Measurements from ENCODE around the gene P3H2. TPM values are rescaled to one million over a fixed set of nuclear protein-coding genes. Genes with fewer than 3 reads are reported as not detected.

Gene P3H2
- total RNA-seq, 1 experiment from 2014 or later: 19.6 TPM

DNA sequence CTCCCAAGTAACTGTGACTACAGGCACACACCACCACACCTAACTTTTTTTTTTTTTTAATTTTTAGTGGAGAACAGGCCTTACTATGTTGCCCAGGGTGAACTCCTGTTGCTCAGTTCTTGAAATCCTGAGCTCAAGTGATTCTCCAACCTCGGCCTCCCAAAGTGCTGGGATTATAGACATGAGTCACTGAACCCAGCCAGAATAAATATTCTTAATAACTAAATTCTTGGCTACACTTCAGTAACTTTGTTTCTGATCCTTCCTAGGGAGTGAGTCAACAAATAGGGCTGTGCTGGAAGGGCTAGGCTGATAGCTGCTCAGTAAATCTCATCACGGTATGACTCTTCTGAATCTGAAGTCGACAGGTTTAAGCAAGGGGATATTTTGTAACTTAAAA lies 56.6 kb downstream of the P3H2 start:
- no peaks in the 10 kb centered on the region for H3K27me3 ChIP-seq (replicated peaks; ENCODE audit: insufficient read depth, low read depth, low read length, poor library complexity)
- no peak overlapping the region for H3K4me3 ChIP-seq (ENCODE audit: low read depth, low read length, poor library complexity, severe bottlenecking)
- TF ChIP-seq, protein P1, sequence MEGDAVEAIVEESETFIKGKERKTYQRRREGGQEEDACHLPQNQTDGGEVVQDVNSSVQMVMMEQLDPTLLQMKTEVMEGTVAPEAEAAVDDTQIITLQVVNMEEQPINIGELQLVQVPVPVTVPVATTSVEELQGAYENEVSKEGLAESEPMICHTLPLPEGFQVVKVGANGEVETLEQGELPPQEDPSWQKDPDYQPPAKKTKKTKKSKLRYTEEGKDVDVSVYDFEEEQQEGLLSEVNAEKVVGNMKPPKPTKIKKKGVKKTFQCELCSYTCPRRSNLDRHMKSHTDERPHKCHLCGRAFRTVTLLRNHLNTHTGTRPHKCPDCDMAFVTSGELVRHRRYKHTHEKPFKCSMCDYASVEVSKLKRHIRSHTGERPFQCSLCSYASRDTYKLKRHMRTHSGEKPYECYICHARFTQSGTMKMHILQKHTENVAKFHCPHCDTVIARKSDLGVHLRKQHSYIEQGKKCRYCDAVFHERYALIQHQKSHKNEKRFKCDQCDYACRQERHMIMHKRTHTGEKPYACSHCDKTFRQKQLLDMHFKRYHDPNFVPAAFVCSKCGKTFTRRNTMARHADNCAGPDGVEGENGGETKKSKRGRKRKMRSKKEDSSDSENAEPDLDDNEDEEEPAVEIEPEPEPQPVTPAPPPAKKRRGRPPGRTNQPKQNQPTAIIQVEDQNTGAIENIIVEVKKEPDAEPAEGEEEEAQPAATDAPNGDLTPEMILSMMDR (conservative IDR thresholded peaks at IDR 0.05; ENCODE audit: low read depth, low read length): no peak
- no peak for TF ChIP-seq EZH2 (IDR thresholded peaks at IDR 0.05; ENCODE audit: borderline replicate concordance, low read depth, low read length, poor library complexity, severe bottlenecking)
- BruUV-seq (replicated peaks): no TSS peak
- ChIA-PET POLR2A (ENCODE audit: low non-redundant PET) (no interaction called here), CTCF (interaction anchor here (0.6 kb wide), 1 partner anchor 91 kb away, joined by 9 read pairs; no protein-coding TSS in a partner anchor)
- intact Hi-C loops (cut with micrococcal nuclease; ENCODE audit: unreplicated experiment): no loop called here
- peaks cover 11% of the 10 kb centered on the region for H3K4me1 ChIP-seq (ENCODE audit: insufficient read depth, low read length, poor library complexity, severe bottlenecking)
- no peaks in the 10 kb centered on the region for H3K36me3 ChIP-seq (ENCODE audit: insufficient read depth, low read length, poor library complexity, severe bottlenecking)
- peak; percentile 83 for DNase-seq (ENCODE audit: low spot score)
- no peaks in the 10 kb centered on the region for H3K9me3 ChIP-seq (ENCODE audit: low read depth, low read length, poor library complexity, severe bottlenecking)
- no peak overlapping the region for H3K27ac ChIP-seq (ENCODE audit: low read depth, low read length, poor library complexity, severe bottlenecking)

DNA sequence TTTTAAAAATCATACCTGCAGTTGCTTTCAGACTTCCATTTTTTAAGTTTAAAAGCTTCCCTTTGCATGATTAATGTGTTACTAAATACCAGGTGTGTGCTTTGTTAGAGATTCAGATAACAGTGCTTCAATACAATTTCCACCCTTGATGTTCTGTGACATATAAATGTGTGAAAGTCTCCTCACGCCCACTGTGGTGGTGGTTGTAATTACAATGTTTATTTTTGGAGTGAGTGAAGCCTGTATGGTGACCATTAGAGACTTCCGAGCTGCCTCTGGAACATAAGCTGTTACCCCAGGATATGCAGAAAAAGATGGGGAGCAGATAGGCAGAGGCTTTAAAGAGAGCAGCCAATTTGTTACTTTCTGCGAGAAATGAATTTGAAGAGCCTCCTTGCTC lies 57.2 kb downstream of the P3H2 start:
- no peaks in the 10 kb centered on the region for H3K36me3 ChIP-seq (ENCODE audit: insufficient read depth, low read length, poor library complexity, severe bottlenecking)
- no TSS peak for BruUV-seq (replicated peaks)

DNA sequence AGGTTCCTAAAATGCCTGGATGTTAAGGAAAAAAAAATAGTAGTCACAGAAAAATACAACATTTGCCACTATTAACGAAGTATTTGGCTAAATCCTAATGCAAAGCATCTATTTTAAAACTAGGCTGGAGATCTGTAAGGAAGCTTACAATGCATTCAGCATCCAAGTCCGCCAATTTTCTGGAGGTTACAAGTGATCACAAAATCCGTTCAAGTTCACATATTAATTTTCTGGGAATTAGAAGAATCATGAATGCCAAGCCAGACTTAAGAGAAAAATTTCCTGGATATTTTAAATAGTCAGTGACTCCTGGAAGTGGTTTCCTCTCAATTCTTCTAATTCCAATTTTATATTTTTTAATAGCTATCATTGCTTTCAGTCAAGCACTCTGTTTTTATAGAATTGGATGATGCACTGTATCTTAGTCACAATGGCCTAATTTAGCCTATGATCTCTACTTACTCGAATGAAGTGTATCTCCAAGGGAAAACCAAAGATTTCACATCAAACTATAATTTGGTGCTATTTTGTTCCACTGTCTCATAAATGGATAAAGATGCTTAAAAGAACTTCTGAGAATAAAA lies 60.4 kb downstream of the P3H2 start:
- intact Hi-C loops (cut with micrococcal nuclease; ENCODE audit: unreplicated experiment): no loop called here
- no peak overlapping the region for H3K4me3 ChIP-seq (ENCODE audit: low read depth, low read length, poor library complexity, severe bottlenecking)
- no TSS peak for BruUV-seq (replicated peaks)
- H3K27ac ChIP-seq (ENCODE audit: low read depth, low read length, poor library complexity, severe bottlenecking): no peak overlapping the region
- no peaks in the 10 kb centered on the region for H3K27me3 ChIP-seq (replicated peaks; ENCODE audit: insufficient read depth, low read depth, low read length, poor library complexity)
- ChIA-PET CTCF (no interaction called here), POLR2A (ENCODE audit: low non-redundant PET) (no interaction called here)
- TF ChIP-seq, protein P1 (conservative IDR thresholded peaks at IDR 0.05; ENCODE audit: low read depth, low read length): no peak
- TF ChIP-seq EZH2 (IDR thresholded peaks at IDR 0.05; ENCODE audit: borderline replicate concordance, low read depth, low read length, poor library complexity, severe bottlenecking): no peak
- no peak for DNase-seq (ENCODE audit: low spot score)
- no peaks in the 10 kb centered on the region for H3K36me3 ChIP-seq (ENCODE audit: insufficient read depth, low read length, poor library complexity, severe bottlenecking)
- peaks cover 11% of the 10 kb centered on the region for H3K4me1 ChIP-seq (ENCODE audit: insufficient read depth, low read length, poor library complexity, severe bottlenecking)
- no peaks in the 10 kb centered on the region for H3K9me3 ChIP-seq (ENCODE audit: low read depth, low read length, poor library complexity, severe bottlenecking)

More for the DNA sequence above, 57.2 kb downstream of the P3H2 start:
- no peak for DNase-seq (ENCODE audit: low spot score)
- Histone ChIP-seq H3K4me1 (ENCODE audit: insufficient read depth, low read length, poor library complexity, severe bottlenecking) (peaks cover 11% of the 10 kb centered on the region), H3K27me3 (replicated peaks; ENCODE audit: insufficient read depth, low read depth, low read length, poor library complexity) (no peaks in the 10 kb centered on the region), H3K9me3 (ENCODE audit: low read depth, low read length, poor library complexity, severe bottlenecking) (no peaks in the 10 kb centered on the region), H3K27ac (ENCODE audit: low read depth, low read length, poor library complexity, severe bottlenecking) (no peak overlapping the region), H3K4me3 (ENCODE audit: low read depth, low read length, poor library complexity, severe bottlenecking) (no peak overlapping the region)
- POLR2A ChIA-PET (ENCODE audit: low non-redundant PET): no interaction called here
- TF ChIP-seq EZH2 (IDR thresholded peaks at IDR 0.05; ENCODE audit: borderline replicate concordance, low read depth, low read length, poor library complexity, severe bottlenecking): no peak
- CTCF ChIA-PET: no interaction called here
- intact Hi-C loops (cut with micrococcal nuclease; ENCODE audit: unreplicated experiment): no loop called here

DNA sequence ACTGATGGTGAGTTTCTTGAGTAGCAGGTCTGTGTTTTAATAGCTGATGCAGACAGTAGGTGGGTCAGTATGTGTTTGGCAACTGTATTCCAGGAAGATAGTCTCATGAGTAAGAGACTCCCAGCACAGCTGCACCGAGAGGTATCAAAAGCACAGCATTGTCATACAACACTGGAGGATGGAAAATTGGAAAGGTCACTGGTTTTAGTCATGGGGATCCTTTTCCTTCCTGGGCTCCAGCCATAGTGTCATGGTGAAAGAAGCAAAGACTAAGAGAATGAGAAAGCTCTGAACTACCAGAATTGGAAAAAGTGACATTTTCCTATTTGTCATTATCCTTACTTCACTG lies 61.5 kb downstream of the P3H2 start:
- ChIA-PET POLR2A (ENCODE audit: low non-redundant PET) (no interaction called here), CTCF (no interaction called here)

More for the DNA sequence above, 61.5 kb downstream of the P3H2 start:
- intact Hi-C loops (cut with micrococcal nuclease; ENCODE audit: unreplicated experiment): no loop called here
- DNase-seq (ENCODE audit: low spot score): no peak
- Histone ChIP-seq H3K4me3 (ENCODE audit: low read depth, low read length, poor library complexity, severe bottlenecking) (no peak overlapping the region), H3K9me3 (ENCODE audit: low read depth, low read length, poor library complexity, severe bottlenecking) (no peaks in the 10 kb centered on the region), H3K4me1 (ENCODE audit: insufficient read depth, low read length, poor library complexity, severe bottlenecking) (peaks cover 1% of the 10 kb centered on the region), H3K27me3 (replicated peaks; ENCODE audit: insufficient read depth, low read depth, low read length, poor library complexity) (no peaks in the 10 kb centered on the region), H3K27ac (ENCODE audit: low read depth, low read length, poor library complexity, severe bottlenecking) (no peak overlapping the region), H3K36me3 (ENCODE audit: insufficient read depth, low read length, poor library complexity, severe bottlenecking) (no peaks in the 10 kb centered on the region)
- TF ChIP-seq, protein P1 (conservative IDR thresholded peaks at IDR 0.05; ENCODE audit: low read depth, low read length): no peak
- no TSS peak for BruUV-seq (replicated peaks)

Data from A673 (cell line).